Measurements from ENCODE around the gene LRP1B.
"Not testable (repeated sequence)": the region's sequence is repeated elsewhere in the genome, so short reads cannot be mapped to it uniquely, and the experiment has no call there.

Gene LRP1B

DNA sequence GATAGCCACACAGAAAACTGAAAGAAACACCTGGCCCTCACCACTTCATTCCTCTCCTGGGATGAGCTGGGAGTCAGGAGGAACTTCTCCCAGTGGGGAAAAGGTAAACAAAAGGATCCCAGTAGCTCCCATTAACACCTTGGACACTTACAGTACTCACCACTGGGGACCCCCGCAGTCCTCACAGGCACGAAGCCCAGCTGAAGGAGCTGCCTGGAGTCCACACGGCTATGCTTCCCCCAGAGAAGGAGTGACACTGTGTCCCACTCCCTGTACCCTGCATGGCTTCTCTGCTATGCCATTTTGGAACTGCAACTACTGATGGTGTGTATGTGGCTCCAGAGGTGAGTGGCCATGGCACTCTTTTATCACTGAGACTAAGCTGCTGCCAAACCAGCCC, 1565.1 kb downstream of the LRP1B start:
- no peak for DNase-seq

DNA sequence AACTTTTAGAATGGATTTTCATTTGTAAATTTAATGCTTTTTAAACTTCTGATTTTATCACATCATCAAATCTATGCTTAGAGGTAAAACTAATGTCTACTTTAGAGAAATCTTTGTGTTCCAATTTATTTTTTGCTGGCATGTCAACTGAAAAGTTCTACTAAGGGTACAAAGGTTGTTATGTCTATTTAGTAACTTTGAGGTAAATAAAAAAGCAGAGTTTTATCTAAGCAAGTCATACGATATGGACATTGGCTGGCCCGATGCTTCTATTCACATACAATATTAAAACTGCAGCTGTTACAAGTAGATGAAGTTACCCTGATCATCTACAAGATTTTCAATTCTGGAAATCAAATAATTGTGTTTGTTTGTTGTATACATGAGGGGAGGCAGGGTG, 1575.1 kb downstream of the LRP1B start:
- DNase-seq: no peak

DNA sequence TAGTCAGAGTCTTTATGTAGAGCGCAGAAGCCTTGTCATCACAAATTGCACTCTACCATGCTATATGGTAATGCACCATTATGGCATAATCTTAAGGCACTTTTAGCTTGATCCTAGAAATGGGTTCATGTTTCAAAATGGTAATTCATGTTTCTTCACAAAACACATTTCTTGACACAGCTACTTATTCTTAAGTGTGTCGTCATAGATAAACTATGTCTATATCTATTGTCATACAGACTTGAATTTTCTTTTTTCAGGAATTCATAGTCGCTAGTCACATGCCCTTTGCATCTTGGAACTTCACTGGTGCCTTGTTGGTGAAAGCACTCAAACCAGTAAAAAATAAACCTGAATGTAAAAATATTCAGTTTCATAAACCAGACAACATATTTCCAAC, 1578.2 kb downstream of the LRP1B start:
- DNase-seq: no peak

DNA sequence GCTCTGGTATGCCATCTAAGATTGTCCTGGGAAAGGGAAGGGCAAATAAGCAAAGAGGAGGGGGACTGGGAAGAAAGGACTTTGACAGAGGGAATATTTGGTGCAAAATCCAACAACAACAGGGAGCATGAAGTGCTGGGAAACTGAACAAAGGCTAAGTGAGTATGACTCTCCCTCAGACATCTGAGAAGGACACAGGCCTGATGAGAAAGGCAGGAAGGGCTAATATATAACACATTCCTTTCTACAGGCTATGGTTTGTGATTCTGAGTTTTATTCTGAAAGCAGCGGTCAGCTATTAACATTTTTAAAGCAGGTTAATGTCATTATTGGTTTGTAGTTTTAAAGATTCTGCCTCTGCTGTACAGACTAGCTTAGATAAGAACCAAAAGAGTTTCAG, 1579.5 kb downstream of the LRP1B start:
- no peak for DNase-seq

DNA sequence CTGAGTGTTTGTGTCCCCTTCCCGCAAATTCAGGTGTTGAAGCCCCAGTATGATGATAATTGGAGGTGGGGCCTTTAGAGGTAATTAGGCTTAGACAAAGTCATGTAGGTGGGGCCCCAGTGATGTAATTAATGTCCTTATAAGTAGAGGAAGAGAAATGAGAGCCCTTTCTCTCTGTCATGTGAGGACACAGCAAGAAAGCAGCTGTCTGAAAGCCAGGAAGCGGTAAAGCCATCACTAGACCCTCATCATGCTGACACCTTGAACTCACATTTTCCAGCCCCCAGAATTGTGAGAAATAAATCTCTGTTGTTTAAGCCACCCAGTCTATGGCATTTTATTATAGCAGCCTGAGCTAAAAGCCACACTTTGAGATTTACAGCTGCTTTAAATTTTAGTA, 1580.0 kb downstream of the LRP1B start:
- DNase-seq: no peak

DNA sequence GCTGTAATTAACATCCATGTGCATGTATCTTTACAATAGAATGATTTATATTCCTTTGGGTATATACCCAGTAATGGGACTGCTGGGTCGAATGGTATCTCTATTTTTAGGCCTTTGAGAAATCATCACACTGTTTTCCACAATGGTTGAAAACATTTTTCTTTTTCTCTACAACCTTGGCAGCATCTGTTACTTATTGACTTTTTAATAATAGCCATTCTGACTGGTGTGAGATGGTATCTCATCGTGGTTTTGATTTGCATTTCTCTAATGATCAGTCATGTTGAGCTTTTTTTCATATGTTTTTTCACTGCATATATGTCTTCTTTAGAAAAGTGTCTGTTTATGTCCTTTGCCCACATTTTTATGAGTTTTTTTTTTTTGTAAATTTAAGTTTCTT, 1586.0 kb downstream of the LRP1B start:
- DNase-seq: not testable (repeated sequence)

DNA sequence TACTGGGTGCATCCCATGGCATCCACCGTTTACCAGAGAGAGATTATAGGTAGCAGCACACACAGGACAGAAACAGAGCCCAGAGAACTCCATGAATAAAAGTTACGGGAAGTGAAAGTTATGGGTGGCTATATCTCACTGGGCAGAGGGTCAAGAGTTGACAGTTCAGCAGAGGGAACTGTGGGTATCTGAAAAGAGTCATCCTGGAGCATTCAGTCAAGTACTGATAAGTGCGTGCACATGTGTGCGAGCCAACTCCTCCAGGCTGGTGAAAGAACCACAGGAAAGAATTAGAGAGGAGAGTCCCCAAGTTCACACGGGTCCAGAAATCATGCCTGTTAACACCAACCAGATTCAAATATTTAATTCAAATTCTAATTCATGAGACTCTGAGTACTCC, 1588.2 kb downstream of the LRP1B start:
- no peak for DNase-seq

DNA sequence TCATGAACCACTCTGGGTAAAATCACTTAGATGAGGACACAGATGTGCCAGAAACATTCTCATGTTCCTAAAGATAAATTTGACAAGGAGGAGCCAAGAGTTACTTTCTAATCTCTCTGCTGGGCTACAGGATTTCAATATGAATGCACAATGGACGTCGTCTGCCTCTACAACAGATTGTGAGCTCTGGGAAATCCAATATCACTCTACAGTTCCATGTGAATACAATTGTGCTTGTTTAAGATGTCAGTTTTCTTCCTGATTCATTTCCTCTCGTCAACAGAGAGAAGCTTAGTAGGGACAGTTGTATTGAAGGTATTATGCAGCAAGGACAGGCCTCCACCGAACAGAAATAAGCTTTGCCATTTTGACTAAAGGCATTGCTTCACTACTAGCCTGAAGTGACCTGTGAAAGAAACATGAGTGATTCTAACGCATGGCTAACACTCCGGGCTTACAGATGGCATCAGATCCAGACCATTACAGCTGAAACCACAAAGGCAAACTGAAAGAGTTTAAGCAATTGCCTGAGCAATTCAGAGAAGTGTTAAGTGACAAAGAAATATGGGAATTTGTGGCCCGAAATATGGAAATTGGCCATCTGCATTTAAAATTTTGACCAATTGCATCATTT, 1591.5 kb downstream of the LRP1B start:
- no peak for DNase-seq

DNA sequence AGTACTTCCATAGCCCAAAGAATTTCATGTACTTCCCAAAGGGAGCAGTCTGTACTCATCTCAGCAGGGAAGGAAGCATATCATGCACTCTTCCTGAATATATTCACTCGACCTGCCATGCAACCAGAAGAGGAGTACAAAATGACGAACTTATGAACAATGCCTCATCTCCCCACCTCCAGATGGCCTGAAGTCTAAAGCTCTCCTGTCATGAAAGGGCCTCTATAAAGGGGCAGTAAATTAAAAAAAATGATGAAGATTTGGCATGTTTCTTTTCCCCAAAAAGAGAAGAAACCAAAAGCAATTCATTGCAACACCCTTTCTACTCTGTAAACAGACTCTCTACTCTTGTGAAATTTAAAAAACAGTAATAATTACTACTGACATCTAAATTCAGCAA, 1601.1 kb downstream of the LRP1B start:
- no peak for DNase-seq

DNA sequence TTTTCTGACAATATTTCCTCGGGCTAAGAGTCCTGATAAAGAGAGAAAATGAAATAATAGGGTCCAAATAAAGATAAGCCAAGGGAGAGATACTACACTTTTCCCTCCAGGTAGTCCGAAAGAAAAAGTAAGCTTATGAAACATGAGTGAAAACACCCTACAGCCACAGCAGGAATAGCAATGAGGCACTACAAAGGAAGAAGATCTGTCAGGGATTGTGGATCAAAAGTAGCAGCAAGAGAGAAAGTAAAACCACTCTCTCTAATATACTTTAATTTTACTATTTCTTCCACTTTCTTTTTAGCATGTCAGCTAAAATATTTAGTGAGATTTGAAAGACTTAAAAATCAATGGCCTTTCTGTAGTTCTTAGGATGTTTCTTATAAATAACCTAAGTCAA, 1601.8 kb downstream of the LRP1B start:
- no peak for DNase-seq

DNA sequence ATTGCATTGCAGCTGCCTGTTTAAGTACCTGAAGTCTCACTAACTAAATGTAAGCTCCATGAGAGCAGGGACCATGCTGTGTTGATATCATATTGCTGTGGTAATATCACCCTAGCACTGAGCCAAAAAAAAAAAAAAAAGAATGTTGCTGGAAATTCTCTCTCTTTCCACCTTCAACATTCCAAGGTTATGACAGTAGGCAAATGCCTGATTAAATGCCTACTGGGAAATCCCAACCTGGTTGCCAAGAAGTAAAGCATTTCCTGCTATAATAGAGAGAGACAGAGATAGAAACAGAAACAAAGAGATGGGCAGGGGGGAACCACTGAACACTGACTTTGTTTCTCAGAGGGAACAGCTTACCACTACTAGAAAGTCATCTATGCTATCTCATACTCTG, 1604.2 kb downstream of the LRP1B start:
- no peak for DNase-seq

DNA sequence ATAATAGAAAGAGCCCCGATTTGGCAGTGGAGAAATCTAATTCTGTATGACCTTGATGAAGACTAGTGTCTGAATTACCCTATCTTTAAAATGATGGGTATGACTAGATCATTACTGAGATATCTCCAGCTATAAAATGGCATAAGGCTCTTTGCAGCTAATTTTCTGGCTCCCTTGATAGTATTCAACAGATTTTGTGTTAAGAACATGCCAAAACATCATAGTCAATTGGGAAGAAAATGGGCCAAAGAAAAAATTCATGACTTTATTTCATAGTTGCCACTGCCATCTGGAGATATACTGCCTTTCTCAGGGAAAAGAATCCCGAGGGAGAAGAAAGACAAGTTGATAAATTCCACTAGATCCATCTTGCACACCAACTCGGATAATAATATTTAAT, 1618.7 kb downstream of the LRP1B start:
- DNase-seq: no peak

DNA sequence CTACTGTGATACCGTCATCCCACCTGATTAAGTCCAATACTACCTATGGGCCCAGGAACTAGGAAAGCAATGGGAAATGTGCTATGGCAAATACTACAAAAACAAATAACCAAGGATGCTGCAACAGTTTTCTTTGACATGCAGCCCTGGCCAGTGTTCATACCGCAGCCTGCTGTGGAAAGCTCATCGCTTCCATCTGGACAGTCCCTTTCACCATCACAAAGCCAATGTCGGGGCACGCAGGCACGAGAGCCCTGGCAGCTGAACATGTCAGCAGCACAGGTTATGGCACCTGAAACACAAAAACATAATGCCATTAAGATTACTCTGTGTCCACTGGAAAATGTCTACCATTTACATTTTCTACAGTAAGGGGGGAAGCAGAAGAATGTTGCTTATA, 1621.1 kb downstream of the LRP1B start:
- no peak for DNase-seq

DNA sequence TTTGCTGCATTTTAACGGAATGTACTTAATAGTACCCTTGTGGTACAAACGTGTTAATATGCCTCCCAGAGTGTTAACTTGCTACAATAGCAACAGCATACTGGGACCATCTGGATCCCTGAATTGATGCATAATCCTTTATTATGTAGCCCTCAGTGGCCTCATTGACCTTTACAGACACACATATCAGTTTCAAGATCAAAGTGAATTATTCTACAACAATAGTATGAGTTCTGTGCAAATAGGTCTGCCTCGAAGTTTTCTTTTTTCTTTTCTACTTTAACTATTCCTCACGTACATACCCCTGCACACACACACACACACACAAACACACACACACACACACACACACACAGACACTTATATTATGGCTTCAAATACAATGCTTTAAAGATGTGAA, 1622.1 kb downstream of the LRP1B start:
- DNase-seq: no peak

DNA sequence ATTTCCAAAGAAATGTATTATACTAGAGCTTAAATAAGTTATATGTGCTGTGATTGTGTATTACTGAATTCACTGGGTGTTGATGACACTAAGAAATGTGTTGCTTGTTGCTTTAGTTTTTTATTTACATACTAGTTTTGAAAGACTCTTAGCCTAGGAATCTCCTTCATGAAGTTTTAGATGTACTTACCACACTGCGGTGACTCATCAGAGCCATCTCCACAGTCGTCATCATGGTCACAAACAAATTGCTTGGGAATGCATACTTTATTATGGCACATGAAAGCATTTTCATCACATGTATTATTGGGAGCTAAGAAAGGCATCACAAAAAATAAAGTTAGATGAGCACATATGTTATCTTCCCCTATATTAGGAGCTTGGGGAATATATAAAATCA, 1624.2 kb downstream of the LRP1B start:
- DNase-seq: no peak

DNA sequence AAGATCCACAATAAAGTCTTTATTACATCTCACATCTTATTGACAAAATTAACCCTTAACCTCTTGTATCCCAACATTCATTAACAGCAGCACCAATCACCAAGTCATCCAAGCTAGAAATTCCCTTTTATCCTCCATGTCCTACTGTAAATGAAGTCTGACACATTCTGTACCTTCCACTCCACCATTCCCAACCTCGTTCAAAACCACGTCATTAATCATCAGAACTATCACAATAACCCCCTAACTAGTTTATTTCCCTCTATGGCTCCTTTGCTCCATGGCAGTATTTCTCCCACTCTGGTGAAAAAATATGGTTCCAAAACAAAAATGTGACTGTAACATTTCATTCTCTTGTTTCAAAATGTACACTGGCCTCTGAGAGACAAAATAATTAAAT, 1626.2 kb downstream of the LRP1B start:
- no peak for DNase-seq

DNA sequence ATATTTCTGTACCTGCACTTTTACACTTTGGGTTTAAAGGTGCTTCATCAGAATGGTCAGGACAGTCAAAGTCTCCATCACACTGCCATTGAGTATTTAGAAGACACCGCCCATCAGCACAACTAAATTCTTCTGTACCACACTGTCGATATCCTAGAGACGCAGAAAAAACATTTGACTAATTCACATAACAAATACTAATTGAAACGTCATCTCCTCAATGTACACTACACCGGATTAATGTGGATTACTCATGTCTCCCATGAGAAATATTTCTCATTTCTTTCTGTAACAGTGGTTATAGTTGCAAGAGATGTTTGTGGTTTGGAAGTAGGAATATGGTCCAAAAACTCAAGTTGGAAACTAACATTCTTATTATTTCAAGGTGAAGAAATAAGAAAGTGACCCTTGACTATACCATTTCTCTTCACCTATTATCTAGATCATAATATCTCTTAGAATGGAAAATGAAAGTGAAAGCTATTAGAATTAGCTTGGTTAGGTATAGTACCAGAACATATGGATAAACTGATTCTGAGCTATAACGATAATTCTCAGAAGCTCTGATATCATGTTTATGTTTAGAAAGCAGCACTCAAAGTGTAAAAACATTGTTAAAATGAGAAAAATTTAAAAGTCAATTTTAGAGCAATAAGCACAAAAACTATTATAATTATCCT, 1627.7 kb downstream of the LRP1B start:
- DNase-seq: no peak

DNA sequence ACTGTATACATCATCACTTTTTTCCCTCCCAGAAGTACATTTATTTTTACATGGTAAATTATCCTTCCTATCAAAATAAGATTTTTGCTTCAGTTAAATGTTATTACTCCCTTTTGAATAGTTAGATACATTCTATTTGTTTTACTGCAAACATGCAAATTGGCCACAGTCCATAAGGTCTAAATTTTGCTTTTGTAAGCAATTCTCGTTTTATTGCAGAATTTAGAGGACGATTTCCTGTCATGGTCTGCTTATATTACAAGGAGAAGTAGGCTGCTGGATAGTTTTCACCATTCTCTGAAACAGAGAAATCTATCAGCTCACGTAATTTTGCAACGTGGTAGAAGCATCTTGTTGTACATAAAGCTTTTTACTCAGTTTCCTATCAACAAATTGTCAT, 1632.5 kb downstream of the LRP1B start:
- DNase-seq: no peak

DNA sequence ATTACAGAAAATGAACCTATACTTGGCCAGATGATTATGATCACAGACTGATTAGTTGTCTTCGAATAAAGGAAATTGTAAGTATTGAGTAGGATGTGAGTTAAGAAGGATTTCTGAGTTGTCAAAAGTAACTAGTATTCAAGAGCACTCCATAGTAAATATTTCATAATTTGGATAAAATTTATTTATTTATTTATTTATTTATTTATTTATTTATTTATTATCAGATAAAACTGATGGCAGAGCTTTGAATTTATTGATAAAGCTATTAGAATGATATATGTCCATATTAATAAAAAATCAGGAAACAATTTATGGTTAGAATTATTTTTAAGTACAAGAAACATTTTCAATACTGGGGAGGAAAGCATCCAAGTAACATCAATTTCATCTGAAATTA, 1634.1 kb downstream of the LRP1B start:
- DNase-seq: no peak

DNA sequence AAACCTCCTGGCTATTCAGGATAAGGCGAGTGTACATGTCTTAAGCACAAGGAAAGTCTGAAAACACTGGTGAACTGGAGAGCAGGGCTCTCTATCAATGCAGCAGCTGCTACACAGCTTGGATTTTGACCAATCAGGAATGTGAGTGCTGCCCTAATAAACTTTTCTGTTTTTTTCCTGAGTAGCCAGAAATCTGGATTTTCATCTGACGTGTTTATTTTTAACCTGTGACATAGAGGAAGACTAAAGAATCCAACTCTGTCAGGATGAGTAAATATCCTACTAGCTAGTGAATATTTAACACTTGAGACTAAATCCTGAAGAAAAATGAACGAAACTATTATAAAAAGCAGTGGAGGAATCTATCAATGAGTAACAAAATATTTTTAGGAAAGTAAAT, 1638.9 kb downstream of the LRP1B start:
- DNase-seq: no peak

DNA sequence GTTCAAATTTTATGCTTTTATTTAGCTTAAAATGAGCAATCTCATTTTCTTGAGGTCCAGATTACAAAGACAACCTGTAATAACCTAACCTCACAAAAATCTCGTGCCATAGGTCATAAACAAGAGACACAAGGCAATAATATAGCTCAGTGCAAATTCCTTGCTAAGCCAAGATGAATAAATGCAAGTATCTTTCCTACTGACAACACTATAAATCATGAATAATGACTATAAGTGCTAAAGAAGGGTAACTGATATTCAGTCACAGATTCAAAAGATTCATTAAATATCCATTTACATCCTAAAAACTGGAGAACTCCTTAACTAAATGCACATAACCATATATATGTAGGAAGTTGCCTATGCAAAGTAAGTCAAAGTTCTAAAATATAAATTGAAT, 1641.6 kb downstream of the LRP1B start:
- no peak for DNase-seq

DNA sequence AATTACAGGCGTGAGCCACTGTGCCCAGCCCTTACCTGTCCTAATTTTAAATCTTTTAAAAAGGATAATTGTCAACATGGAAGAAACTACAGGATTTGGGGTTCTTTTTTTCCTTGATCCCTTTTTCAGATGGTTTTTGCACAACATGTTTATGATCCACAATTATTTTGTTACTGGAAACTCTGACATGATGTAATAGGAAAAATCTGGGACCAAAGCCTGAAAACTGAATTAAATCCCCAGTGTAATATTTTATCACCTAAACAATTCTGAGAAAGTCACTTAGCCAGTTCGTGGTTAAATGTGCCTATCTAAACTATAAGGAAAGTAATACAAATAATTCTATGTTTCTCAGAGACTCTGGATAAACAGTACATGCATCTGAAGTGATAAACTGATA, 1649.7 kb downstream of the LRP1B start:
- no peak for DNase-seq

DNA sequence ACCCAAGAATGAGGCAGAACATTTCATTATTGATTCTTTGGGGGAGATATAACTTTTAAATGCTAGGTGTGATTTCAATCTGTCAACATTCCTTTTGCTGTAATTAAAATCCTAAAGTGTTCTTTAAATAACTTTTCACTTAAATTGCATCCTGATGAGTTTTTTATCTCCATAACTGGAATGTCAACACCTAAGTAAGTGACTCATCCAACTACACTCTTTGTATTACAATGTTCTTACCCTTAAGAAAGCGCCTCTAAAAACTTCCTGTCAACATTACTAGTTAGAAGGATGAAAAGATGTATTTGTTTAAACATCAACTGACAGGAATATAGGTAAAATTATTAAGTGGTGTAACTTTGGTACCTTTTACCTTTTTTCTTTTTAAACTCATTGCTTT, 1657.0 kb downstream of the LRP1B start:
- DNase-seq: no peak

DNA sequence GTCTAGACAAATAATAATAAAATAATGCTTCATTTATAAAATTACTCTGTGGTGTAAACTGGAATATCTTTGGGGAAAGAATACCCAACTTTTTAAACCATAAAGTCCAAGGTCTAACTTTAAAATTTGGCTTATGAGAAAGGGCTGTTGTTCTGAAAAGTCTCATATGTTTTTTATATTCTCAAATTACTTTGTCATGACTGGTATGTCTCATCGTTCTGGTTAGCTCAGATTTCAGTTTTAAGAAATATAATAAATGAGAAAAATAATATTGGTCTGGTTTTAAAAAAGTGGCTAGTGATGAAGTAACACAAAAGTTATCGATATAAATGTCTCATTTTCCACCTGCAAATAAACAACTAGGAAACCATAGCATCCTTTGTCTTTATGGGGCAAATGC, 1658.1 kb downstream of the LRP1B start:
- DNase-seq: no peak

DNA sequence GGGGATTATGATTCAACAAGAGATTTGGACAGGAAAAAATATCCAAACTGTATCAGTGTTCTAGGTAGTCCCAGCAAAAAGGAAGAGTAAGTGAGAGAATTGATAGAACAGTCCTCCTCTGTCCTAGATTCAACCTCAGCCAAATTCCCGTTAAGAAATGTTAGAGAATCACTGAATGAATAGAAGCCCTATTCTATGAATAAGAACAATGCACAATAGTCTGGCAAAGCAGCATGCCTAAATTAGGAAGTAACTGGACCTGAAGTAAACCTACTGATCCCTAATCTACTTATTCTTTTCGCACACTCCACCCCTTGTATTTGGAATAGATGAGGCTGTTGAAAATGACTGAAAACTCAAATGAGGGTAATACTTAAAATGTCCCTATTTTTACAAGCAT, 1665.5 kb downstream of the LRP1B start:
- DNase-seq: no peak

Data from CD4-positive, alpha-beta T cell treated with Interleukin-6 for 4 hours (primary cell).